Hindlimb muscle (tissue), 1 donor: ENCODE data around the gene ENG. TPM values are rescaled to one million over a fixed set of nuclear protein-coding genes. Genes with fewer than 3 reads are reported as not detected.
"Not testable (repeated sequence)": the region's sequence is repeated elsewhere in the genome, so short reads cannot be mapped to it uniquely, and the experiment has no call there.

Experiments used
- DNase-seq: peaks from one replicate; pipeline ENCODE4 v3.0.0-alpha.2; 2013
- polyA plus RNA-seq: library from polyadenylated mRNA; unstranded; fragments of 120-200 nt; gene quantifications from one replicate; pipeline ENCODE4 v1.2.1, GENCODE V29; 2013; ENCODE audit not compliant: insufficient read length

The ENG gene
- polyA plus RNA-seq, 1 donor: 71.6 TPM

DNA sequence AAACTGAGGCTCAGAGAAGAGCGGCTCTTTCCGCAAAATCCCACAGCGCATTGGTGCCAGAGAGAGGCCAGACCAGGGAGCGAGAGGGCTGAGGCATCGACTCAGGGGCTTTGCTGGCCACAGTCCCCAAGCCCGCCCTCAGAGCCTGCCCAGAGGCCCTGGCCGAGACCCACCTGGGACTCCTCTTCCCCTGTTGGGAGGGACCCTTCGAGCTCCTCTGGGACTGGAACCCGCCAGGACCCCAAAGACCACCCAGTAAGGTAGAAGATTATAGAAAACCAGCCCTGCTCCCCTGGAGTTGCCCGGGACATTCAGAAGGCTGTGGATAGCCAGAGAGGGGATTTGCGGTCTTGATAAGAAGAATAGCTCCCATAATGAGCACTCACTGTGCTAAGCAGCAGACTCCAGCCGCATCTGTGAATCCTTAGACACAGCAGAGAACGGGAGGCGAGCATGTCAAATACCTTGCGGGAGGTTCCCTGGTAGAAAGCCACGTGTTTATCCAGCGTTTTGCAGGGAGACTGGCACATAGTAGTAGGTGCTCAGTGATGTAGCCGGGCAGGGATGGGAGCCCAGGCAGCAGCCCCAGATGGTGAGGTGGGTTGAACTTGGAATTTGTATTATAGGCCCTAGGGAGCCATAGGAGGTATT is 23.7 kb upstream of the ENG start:
- no peak for DNase-seq

DNA sequence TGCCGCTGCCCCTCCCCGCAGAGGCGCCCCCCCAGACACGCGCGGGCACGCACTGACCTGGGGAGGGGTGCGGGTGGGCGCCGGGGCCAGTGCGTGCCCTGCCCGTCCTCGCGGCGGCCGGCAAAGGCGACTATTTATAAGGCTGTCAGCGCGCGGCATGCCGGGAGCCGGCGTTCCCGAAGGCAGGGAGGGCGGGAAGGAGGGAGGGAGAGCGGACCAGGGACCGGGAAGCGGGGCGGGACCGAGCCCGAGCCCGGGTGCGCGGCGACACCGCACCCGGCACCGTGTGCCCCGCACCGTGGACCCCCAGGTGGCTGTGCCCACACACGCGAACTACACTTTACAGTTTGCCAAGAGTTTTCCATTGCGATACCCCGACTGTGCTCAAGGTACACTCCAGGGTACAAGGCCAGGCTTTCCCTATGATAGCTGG is 23.1 kb upstream of the ENG start, which contains the start of gene AK1:
Gene AK1, minus strand, starts transcription at position 110 of the 433 bp plus-strand sequence. CDS start 3,058 bp downstream, outside the sequence.
- peak; percentile 66 for DNase-seq

GRCh38 chr9:127876764-127877562 is 22.5 kb upstream of the ENG start:
- no peak for DNase-seq

DNA sequence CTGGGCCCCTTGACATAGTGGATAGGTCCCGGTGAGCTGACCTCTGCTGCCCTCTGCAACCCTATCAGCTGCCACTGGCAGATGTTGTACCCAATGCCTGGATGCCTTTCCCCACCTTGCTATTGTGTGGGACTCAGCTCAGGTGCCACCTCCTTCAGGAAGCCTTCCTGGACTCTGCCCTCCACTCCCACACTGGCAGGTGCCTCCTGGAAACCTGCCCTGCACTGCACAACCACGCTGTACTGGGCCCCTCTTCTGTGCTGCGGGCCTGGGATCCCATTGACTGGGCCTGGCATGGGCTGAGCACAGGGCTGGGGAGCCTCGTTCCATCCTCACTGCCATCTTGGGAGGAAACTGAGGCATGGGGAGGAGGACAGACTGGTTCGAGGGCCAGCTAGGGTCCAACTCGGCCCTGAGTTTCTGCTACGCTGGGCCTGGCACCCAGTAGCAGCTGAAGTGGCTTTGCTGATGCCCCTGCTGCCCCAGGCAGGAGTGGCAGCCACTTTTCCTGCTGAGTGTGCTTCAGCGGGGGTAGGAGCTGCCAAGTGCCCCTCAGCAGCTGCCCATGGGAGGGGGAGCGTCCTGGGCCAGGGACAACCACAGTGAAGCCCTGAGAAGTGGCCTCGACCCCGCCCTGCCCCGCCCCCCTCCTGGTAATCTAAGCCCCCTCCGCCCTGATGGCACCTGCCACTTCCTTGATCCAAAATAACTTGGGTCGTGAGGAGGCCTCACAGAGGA is 21.7 kb upstream of the ENG start:
- DNase-seq: peak; percentile 34

- no peak for DNase-seq
Observed at GRCh38 chr9:127875306-127875966, 21.0 kb upstream of the ENG start.

DNA sequence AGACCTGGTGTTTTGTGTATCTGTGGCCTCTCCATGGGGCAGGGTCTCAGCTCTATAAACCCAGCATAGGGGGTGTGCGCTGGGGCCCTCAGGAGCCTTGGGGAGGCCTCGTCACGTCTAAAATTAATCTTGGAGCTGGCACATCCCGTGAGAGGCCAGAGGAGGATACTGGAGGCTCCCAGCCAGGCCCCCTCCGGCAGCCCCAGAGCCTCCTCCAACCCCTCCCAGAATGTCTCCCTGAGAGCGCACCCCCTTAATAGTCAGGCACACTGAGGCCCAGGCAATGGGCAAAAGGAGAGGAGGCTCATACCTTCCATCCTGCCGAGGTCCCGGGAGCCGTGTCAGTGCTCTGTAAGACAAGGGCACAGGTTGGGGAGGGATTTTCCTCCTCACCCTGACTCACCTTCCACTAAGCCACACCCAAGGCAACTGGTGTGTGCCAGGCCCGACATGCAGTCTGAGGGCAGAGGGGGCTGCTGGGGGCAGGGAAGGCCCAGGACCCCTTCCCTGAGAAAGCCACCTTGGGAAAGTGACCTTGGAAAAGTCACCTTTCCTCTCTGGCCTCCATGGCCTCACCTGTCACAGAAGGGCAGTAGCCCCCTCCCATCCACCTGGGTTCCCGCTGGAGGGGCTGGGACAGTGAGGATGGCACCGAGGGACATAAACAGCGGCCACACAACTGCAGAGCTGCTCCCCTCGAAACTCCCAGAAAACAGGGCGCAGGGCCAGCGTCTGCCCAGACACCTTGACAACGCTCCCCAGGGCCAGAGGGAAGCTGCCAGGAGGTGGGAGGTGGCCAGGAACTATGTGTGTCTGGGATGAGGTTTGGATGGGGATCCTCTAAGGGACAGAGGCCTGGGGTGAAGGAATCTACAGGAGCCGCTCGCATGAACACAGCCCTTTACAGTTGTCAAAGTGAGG is 20.1 kb upstream of the ENG start:
- no peak for DNase-seq

DNA sequence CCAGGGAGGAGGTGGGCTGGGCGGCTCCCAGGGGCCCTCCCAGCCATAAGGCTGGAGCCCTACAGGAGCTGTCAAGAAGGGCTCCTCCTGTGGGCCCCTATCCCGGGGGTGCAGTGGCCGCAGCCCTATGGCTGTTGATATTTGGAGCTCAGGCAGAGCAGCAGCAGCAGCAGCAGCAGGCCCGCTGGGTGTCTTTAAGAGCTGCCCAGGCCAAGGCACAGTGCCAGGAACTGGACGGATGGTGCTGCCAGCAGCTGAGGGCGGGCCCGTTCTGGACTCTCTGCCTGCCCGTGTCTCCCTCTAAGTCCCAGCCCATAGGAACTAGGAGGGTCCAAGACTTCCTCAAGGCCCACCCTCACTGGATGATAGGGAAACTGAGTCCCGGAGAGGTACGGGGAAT is 19.4 kb upstream of the ENG start:
- peak; percentile 54 for DNase-seq

DNA sequence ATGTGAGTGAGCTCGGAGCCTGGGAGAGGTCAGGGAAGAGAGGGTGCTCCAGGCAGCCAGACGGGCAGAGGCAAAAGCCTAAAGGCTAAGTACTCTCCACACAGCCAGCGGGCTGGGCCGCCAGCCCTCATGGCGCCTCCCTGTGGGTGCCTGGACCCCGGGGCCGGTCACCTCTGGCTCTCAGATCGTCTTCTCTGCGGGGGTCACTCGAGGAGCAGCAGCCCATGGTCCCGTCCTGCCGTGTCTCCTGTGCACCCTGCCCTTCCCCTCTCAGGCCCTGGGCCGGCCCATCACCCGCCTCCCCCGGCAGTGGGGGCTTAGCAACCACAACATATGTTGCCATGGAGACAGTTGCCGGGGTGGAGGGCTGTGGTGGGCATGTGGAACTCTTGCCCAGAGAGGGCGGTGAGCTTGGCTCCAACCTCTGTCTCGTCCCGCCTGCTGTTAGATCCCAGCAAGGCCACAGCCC is 18.8 kb upstream of the ENG start:
- no peak for DNase-seq

GRCh38 chr9:127872369-127873222 is 18.1 kb upstream of the ENG start:
- DNase-seq: no peak

- no peak for DNase-seq
Observed at GRCh38 chr9:127871531-127871930, 17.1 kb upstream of the ENG start.

DNA sequence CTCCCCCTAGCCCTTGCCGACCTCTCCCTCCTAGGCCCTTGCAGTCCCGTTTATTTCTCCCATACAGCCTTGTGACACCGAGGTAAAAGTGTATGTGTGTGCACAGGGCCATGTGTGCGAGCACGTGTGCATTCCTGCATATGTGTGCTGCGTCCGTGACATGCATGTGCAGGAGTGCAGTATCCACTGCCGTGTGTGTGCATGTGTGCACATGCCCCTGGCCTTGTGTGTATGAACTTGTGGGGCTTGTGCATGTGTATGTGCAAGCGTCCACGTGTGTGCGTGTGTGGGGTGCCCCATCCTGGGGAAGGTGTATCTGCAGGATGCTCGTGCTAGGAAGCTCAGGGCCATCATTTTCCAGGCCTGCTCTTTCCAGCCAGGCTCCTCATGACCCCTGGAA is 16.4 kb upstream of the ENG start:
- DNase-seq: no peak

DNA sequence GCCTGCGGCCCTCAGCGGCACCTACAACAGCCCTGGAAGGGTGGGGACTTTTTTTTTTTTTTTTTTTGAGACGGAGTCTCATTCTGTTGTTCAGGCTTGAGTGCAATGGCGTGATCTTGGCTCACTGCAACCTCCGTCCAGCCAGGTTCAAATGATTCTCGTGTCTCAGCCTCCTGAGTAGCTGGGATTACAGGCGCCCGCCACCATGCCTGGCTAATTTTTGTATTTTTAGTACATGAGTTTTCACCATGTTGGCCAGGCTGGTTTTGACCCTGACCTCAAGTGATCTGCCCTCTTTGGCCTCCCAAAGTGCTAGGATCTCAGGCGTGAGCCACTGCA is 15.7 kb upstream of the ENG start:
- DNase-seq: not testable (repeated sequence)

GRCh38 chr9:127869310-127870152 is 15.1 kb upstream of the ENG start:
- peak; percentile 82 for DNase-seq

DNA sequence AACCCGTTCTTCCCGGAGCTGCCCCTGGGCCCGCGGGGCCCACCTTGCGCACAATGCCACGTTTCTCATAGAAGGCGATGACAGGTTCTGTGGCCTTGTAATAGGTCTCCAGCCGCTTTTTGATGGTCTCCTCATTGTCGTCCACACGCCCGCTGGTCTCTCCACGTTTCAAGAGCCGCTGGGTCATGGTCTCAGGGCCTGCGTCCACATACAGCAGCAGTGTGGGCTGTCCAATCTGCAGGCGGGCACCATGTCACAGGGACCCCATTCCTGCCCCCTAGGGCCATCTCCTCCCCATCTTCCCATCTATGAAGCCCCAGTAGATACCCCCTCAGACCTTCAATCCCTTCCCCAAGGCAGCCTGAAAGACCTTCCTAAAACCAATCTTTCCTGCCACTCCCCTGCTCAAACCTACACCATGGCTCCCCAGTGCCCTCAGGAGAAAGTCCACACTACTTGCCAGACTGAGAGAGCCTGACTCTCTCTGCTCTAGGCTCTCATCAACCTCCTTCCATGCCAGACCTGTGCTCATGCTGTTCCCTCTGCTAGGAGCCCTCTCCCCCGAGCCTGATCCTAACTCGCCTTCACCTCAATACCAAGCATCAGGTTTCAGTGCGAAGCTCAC is 13.9 kb upstream of the ENG start:
- DNase-seq: no peak

DNA sequence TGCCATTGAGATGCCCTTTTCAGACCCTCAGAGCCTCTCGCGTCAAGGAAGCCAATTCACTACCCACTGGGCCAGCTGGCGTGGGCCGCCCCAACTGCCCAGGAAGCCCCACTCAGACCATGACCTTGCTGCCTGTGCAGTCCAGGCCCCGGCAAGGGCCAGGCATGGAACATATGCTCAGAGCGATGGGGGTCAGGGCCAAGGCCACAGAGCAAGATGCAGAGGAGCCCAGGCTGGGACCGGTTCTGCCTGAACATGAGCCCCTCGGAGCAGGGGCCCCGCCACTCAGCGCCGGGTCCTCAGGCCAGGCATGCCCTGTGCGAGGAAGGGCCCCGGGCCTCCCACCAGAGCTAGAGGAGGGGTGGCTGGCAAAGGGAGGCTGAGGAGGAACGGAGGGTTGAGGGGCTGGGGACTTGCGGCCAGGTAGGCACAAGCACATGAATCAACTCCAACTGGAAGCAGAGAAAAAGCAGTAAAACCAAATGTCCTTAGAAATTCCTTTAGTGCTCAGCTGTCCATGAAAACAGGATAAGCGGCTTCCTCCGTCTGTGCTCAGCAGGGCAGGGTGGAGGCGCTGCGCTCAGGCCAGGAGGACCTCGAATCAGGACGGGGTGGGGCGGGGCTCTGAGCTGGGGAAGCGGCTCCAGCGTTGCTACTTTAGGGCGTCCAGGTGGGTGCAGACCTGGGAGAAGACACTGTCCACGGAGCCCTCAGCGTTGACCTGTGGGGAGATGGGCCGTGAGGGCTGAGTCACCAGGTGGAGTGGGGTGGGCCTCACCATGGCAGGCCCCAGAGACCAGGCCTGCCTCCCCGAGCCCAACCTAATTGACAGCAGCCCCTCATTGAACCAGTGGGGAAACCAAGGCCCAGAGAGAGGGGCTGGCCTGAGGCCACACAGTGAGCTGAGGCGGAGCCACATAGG is 13.2 kb upstream of the ENG start:
- no peak for DNase-seq

DNA sequence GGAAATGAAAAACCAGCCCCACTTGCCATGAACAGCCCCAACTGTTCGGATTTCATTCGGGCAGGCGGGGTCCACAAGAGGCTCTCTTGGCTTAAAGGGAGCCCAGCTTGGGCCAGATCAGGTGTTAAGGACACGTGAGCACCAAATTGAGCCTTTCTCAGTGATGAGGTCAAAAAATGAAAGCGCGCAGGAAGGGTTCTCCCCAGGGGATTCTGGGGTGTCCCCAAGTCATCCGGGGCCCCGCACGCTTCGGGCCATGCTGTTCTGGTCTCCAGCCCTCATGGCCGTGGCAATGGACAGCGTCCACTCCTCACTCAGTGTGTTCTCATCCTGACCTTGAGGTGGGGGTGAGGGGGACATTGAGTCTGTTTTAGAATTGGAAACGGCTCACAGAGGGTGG is 12.1 kb upstream of the ENG start:
- no peak for DNase-seq

DNA sequence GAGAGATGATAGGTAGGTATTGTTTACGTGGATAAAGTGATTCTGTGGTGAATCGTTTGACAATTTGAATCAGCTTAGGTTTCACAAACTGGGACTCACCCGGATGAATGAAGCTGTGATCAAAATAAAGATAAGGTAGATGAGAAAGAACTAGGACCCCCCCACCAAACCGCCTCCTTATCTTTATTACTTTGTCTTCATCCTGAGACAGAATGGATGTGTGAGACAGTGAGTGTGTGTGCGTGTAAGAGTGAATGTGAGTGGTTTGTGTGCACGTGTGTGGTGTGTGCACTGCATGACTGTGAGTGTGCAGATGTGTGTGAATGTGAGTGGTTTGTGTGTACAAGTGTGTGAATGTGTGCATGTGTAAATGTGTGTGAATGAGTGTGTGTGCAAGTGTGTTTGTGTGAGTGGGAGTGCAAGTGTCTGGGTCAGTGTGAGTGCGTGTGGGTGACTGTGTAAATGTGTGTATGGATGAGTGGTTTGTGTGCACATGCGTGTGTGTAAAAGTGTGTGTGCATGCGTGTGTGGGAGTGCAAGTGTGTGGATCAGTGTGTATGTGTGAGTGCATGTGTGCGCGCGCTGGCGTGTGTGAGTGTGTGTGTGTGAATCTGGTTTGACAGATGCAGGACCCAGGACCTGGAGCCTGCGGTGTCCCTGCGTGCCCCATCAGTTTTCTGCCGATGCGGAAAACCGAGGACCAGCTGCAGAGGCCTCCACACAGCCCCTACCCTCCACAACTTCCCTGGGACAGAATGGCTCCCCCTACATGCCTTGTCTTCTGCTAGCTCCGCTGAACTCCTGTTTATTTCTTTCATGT is 11.4 kb upstream of the ENG start:
- DNase-seq: no peak
